B cell (primary cell): ENCODE measurements around the gene ISOC2. TPM values are rescaled to one million over a fixed set of nuclear protein-coding genes. Genes with fewer than 3 reads are reported as not detected.

Experiments used
- ATAC-seq: fragments of 200-7000 bp; cut with Tn5 transposase; one replicate; pipeline ENCODE4 v1.10.0; 2021; ENCODE audit warnings: low read depth, mild to moderate bottlenecking, moderate number of reproducible peaks, moderate library complexity
- CTCF ChIA-PET: fragments of 350-600 bp; sonication (Branson Sonifier 250); formaldehyde crosslinking; loops from one replicate; lab custom pipeline; 2021; ENCODE audit warnings: antibody characterized with exemption, inconsistent platforms; lab: Charles Lee
- POLR2A ChIA-PET: fragments of 350-600 bp; sonication (Branson Sonifier 250); formaldehyde crosslinking; loops from one replicate; lab custom pipeline; 2021; ENCODE audit warnings: antibody characterized with exemption; lab: Charles Lee
- DNase-seq: peaks from one replicate; pipeline ENCODE4 v3.0.0; 2013
- H2AFZ ChIP-seq: 2 replicates; pipeline ENCODE4 v1.6.1; 2012; ENCODE audit warnings: mild to moderate bottlenecking, low read depth, low read length; ENCODE audit not compliant: insufficient read depth, poor library complexity, severe bottlenecking
- H3K27ac ChIP-seq, 2 donors: 1 replicate in 1 of 2; 2 replicates in 1 of 2; pipeline ENCODE4 v1.5.1; 2012 to 2013; ENCODE audit warnings: low read length in 2 of 2, mild to moderate bottlenecking in 2 of 2, moderate library complexity in 1 of 2
- H3K27me3 ChIP-seq, 4 experiments: fragments of 200-600 bp in 1 of 4; sonication (generic) in 1 of 4; replicated peaks in 1 of 4; 1 replicate in 2 of 4; 2 replicates in 2 of 4; pipeline versions ENCODE4 v1.6.1 to v1.7.0; 2013 to 2016; ENCODE audit warnings: low read length in 3 of 4, mild to moderate bottlenecking in 2 of 4, mixed read lengths in 1 of 4, moderate library complexity in 1 of 4; ENCODE audit not compliant: insufficient read depth in 4 of 4, control insufficient read depth in 3 of 4; ENCODE audit errors: control extremely low read depth in 1 of 4
- H3K36me3 ChIP-seq, 2 experiments: replicated peaks in 1 of 2; 1 replicate in 1 of 2; 2 replicates in 1 of 2; pipeline versions ENCODE4 v1.6.1 to v1.7.1; 2013; ENCODE audit warnings: low read length in 1 of 2; ENCODE audit not compliant: insufficient read depth in 2 of 2, control insufficient read depth in 1 of 2; ENCODE audit errors: control extremely low read depth in 1 of 2, extremely low read depth in 1 of 2
- H3K4me1 ChIP-seq, 2 donors: fragments of 200-600 bp in 1 of 2; sonication (generic) in 1 of 2; 1 replicate in 1 of 2; 2 replicates in 1 of 2; pipeline versions ENCODE4 v1.5.1 to v1.6.1; 2013 to 2017; ENCODE audit warnings: low read length in 2 of 2; ENCODE audit not compliant: control insufficient read depth in 2 of 2, insufficient read depth in 2 of 2
- H3K4me2 ChIP-seq: replicated peaks from 2 replicates; pipeline ENCODE3; 2012; ENCODE audit warnings: mild to moderate bottlenecking, low read depth, low read length; ENCODE audit not compliant: poor library complexity, severe bottlenecking
- H3K4me3 ChIP-seq, 5 experiments: fragments of 200-600 bp in 1 of 5; sonication (generic) in 1 of 5; 1 replicate in 3 of 5; 2 replicates in 2 of 5; pipeline versions ENCODE4 v1.5.1 to v1.7.0; 2011 to 2016; ENCODE audit warnings: low read length in 4 of 5, mild to moderate bottlenecking in 4 of 5, low read depth in 2 of 5, control low read depth in 1 of 5, moderate library complexity in 1 of 5; ENCODE audit not compliant: insufficient read depth in 1 of 5; ENCODE audit errors: control extremely low read depth in 1 of 5, extremely low read depth in 1 of 5
- H3K79me2 ChIP-seq: fragments of 200-600 bp; sonication (generic); one replicate; pipeline ENCODE4 v1.6.0; 2016; ENCODE audit warnings: low read length; ENCODE audit not compliant: control insufficient read depth, insufficient read depth
- H3K9ac ChIP-seq: fragments of 200-600 bp; sonication (generic); 2 replicates; pipeline ENCODE4 v1.6.1; 2017; ENCODE audit warnings: mild to moderate bottlenecking, low read length, moderate library complexity
- H3K9me3 ChIP-seq, 3 donors: one replicate each; pipeline versions ENCODE4 v1.6.1 to v1.7.1; 2013; ENCODE audit warnings: low read length in 2 of 3; ENCODE audit not compliant: control insufficient read depth in 2 of 3, insufficient read depth in 1 of 3; ENCODE audit errors: control extremely low read depth in 1 of 3
- H4K20me1 ChIP-seq: 2 replicates; pipeline ENCODE4 v1.6.0; 2012; ENCODE audit warnings: mild to moderate bottlenecking, low read length; ENCODE audit not compliant: insufficient read depth, control insufficient read depth, poor library complexity, severe bottlenecking
- H3K27ac Mint-ChIP-seq: one replicate; pipeline ENCODE4 v1.8.0; 2021; ENCODE audit warnings: mixed read lengths
- H3K27me3 Mint-ChIP-seq: one replicate; pipeline ENCODE4 v1.8.0; 2021; ENCODE audit warnings: mixed read lengths
- H3K4me1 Mint-ChIP-seq: one replicate; pipeline ENCODE4 v1.8.0; 2021; ENCODE audit warnings: mixed read lengths
- H3K4me3 Mint-ChIP-seq: one replicate; pipeline ENCODE4 v1.8.0; 2021; ENCODE audit warnings: mixed read lengths
- H3K9me3 Mint-ChIP-seq: one replicate; pipeline ENCODE4 v1.8.0; 2022; ENCODE audit warnings: mixed read lengths; ENCODE audit not compliant: insufficient read depth
- EZH2 ChIP-seq: IDR thresholded peaks from 2 replicates; pipeline ENCODE4 v1.6.1; 2012; ENCODE audit warnings: borderline replicate concordance, low read depth, mild to moderate bottlenecking, moderate library complexity, low read length; ENCODE audit not compliant: insufficient read depth, poor library complexity, severe bottlenecking
- WGBS: methylation state at CpG from one replicate; pipeline ENCODE4 v1.1.5; 2013; ENCODE audit warnings: missing lambda C conversion rate; ENCODE audit not compliant: insufficient coverage; 5-methylcytosine and 5-hydroxymethylcytosine counted together
- intact Hi-C: fragments of 100-400 bp; cut with micrococcal nuclease; formaldehyde crosslinking; loops from one replicate; pipeline ENCODE4 v1.10.0; 2022
- polyA plus RNA-seq: library from polyadenylated mRNA; depleted of rRNA; stranded (reverse); fragments of >200 nt; gene quantifications from 2 replicates; pipeline ENCODE4 v1.2.3, GENCODE V29; 2012
- total RNA-seq, 2 donors: library from RNA; stranded (reverse); fragments of 120-200 nt in 1 of 2; gene quantifications; 1 replicate in 1 of 2; 2 replicates in 1 of 2; pipeline versions ENCODE4 v1.2.3 to v1.2.4, GENCODE V29; 2013 to 2022
- TF ChIP-seq, protein P1 (sequence below): fragments of 200-600 bp; IDR thresholded peaks from one replicate; pipeline ENCODE4 v1.8.0; 2022; ENCODE audit warnings: antibody characterized with exemption, mild to moderate bottlenecking

Gene ISOC2
- total and polyA plus RNA-seq, 2 donors (not counting 1 experiment from before 2014, with no cell fraction given) = 10.0 to 27.6 TPM

DNA sequence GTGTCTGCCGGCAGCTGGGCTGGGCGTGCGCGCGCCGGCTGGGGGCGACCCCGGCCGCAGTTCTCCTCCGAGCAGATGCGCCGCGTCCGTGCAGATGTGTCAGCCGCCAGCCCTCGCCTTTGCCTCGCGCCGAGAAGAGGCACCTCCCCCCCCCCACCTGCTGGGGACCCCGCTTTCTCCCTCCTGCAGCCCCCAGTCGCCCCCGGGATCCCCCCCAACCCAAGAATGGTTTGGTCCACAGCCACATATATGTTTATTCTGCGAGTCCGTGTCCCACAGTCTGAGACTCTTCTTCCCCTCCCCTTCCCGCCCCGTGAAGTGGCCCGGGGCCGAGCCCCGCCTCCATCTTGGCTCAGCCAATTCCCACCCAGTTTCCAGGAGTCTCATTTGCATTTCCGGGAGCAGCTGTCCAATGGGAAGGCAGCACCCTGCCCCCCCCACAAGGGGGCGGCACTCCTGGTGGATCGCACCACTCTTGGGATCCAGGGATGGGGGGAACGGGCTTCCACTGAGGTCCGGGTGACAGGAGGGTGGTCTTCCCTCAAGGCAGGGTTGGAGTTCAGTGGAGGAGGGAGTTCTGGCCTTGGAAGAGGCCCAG lies 8.6 kb downstream of the ISOC2 start:
- Histone ChIP-seq H3K9me3 (peaks cover 0 to 15% (median 0%) of the 10 kb centered on the region in 3 donors), H3K4me2 (peak overlapping the region; percentile 81), H3K27me3 (peaks cover 0 to 36% (median 12%) of the 10 kb centered on the region in 4 experiments), H3K36me3 (peaks cover 0 to 2% of the 10 kb centered on the region in 2 experiments), H3K9ac (no peak overlapping the region), H3K4me1 (peaks cover 15 to 17% of the 10 kb centered on the region in 2 donors), H3K79me2 (no peaks in the 10 kb centered on the region), H3K27ac (no peak overlapping the region), H3K4me3 (no peak overlapping the region), H2AFZ (no peak overlapping the region), H4K20me1 (no peaks in the 10 kb centered on the region)
- ATAC-seq = no peak
- H3K4me1 Mint-ChIP-seq = peaks cover 13% of the 10 kb centered on the region
- intact Hi-C loops = no loop called here
- H3K27me3 Mint-ChIP-seq = peaks cover 18% of the 10 kb centered on the region
- 30% methylated on average over 32 of the region's 34 CpGs for WGBS
- TF ChIP-seq, protein P1, sequence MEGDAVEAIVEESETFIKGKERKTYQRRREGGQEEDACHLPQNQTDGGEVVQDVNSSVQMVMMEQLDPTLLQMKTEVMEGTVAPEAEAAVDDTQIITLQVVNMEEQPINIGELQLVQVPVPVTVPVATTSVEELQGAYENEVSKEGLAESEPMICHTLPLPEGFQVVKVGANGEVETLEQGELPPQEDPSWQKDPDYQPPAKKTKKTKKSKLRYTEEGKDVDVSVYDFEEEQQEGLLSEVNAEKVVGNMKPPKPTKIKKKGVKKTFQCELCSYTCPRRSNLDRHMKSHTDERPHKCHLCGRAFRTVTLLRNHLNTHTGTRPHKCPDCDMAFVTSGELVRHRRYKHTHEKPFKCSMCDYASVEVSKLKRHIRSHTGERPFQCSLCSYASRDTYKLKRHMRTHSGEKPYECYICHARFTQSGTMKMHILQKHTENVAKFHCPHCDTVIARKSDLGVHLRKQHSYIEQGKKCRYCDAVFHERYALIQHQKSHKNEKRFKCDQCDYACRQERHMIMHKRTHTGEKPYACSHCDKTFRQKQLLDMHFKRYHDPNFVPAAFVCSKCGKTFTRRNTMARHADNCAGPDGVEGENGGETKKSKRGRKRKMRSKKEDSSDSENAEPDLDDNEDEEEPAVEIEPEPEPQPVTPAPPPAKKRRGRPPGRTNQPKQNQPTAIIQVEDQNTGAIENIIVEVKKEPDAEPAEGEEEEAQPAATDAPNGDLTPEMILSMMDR = no peak
- TF ChIP-seq EZH2 = no peak
- H3K4me3 Mint-ChIP-seq = peak overlapping the region; percentile 48
- POLR2A ChIA-PET = no interaction called here
- H3K9me3 Mint-ChIP-seq = no peaks in the 10 kb centered on the region
- H3K27ac Mint-ChIP-seq = no peak overlapping the region
- peak; percentile 42 for DNase-seq
- CTCF ChIA-PET = interaction anchor here (0.8 to 1.7 kb wide), 3 partner anchors 9 to 199 kb away, joined by 4 to 7 read pairs (median 6); partner anchors contain the start of gene ISOC2
